ENCODE data around the gene TBC1D22A.

TBC1D22A gene

GRCh38 chr22:46892866-46893265, 130.4 kb downstream of the TBC1D22A start:
- no peak for DNase-seq

- no peak for DNase-seq
Measured at GRCh38 chr22:46893281-46894020, 131.0 kb downstream of the TBC1D22A start.

- DNase-seq, result no peak
Measured at GRCh38 chr22:46894081-46894671, 131.7 kb downstream of the TBC1D22A start.

- DNase-seq, result no peak
Measured at GRCh38 chr22:46894851-46895640, 132.6 kb downstream of the TBC1D22A start.

- DNase-seq, result no peak
Measured at GRCh38 chr22:46895753-46896152, 133.3 kb downstream of the TBC1D22A start.

GRCh38 chr22:46896166-46896565, 133.7 kb downstream of the TBC1D22A start:
- DNase-seq, result no peak

GRCh38 chr22:46896568-46897245, 134.3 kb downstream of the TBC1D22A start:
- DNase-seq, result no peak

GRCh38 chr22:46897246-46897623, 134.8 kb downstream of the TBC1D22A start:
- DNase-seq, result no peak

GRCh38 chr22:46900549-46900948, 138.1 kb downstream of the TBC1D22A start:
- no peak for DNase-seq

GRCh38 chr22:46902436-46902835, 140.0 kb downstream of the TBC1D22A start:
- no peak for DNase-seq

GRCh38 chr22:46902998-46903916, 140.8 kb downstream of the TBC1D22A start:
- DNase-seq, result no peak

- DNase-seq, result no peak
Measured at GRCh38 chr22:46905415-46905814, 143.0 kb downstream of the TBC1D22A start.

- no peak for DNase-seq
Measured at GRCh38 chr22:46905834-46906233, 143.4 kb downstream of the TBC1D22A start.

- no peak for DNase-seq
Measured at GRCh38 chr22:46906326-46907045, 144.0 kb downstream of the TBC1D22A start.

GRCh38 chr22:46907241-46908215, 145.1 kb downstream of the TBC1D22A start:
- DNase-seq, result no peak

GRCh38 chr22:46908641-46909107, 146.2 kb downstream of the TBC1D22A start:
- DNase-seq, result no peak

GRCh38 chr22:46909237-46910030, 147.0 kb downstream of the TBC1D22A start:
- no peak for DNase-seq

GRCh38 chr22:46910624-46911023, 148.2 kb downstream of the TBC1D22A start:
- DNase-seq, result no peak

GRCh38 chr22:46911346-46911745, 148.9 kb downstream of the TBC1D22A start:
- DNase-seq, result no peak

Measured in NK-92 treated with Interleukin-12 subunit alpha and Interleukin-12 subunit beta, amount 100 ng/mL, for 24 hours (cell line).